ENCODE measurements around the gene SLC39A7.
A peak's percentile ranks its signal among the peaks of the same experiment; 100 is the strongest.

SLC39A7 gene

DNA sequence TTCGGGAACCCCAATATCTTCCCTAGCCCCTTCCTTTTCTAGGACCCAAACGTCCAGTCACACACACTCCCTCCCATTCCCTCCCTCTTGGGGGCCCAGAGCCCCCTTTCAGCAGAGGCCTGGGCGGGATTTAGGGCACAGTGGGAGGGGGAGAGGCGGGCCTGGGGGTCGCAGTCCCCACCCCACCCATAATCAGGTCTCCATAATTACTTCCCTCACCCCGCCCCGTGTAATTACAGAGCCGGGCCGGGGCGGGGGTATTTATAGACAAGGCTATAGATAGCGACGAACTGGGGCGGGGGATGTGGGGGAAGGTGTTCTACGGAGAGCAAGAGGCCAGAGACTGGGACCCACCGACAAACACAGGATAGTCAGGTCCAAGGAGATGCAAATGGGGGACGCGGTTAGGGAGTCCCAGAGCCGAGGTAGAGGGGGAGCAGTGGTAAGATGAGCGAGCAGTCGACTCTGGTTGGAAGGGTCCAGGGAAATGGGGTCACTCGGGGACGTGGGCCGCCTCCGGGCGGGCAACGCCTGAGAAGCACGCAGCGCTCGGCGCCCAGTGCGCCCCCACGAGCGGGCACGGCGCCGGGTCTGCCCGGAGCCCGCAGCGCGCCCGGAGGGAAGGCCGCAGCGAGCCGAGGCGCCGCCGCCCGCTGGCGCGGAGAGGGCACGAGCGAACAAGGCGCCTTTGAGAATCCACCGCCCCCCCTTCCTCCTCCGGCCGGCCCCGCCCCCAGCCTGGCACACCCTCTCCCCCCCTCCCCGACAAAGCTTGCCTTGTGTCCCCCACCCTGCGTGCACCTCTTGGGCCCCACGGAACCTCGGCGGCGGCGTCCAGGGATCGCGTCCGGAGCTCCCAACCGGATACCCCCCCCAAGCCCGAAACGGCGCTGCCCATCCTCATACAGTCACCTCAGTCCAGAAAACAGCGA is 7.7 kb upstream of the SLC39A7 start:
- Histone ChIP-seq H3K9me3 (ENCODE audit: control insufficient read depth in 2 of 2, low read length in 2 of 2) (no peaks in the 10 kb centered on the region), H3K27me3 (ENCODE audit: control insufficient read depth in 1 of 2, insufficient read depth in 2 of 2, low read length in 2 of 2) (peaks cover 18 to 21% of the 10 kb centered on the region in 2 donors), H3K9ac (ENCODE audit: low read length in 2 of 2) (peak overlapping the region; percentile 60 to 63), H3K4me3 (ENCODE audit: low read length in 2 of 2) (peak overlapping the region; percentile 67 to 72), H3K36me3 (ENCODE audit: control insufficient read depth in 2 of 2, insufficient read depth in 2 of 2, low read length in 2 of 2) (peaks cover 24 to 31% of the 10 kb centered on the region in 2 donors), H3K27ac (ENCODE audit: low read length) (peak overlapping the region; percentile 41), H3K4me1 (ENCODE audit: control insufficient read depth, insufficient read depth, low read length) (peaks cover 19% of the 10 kb centered on the region)

DNA sequence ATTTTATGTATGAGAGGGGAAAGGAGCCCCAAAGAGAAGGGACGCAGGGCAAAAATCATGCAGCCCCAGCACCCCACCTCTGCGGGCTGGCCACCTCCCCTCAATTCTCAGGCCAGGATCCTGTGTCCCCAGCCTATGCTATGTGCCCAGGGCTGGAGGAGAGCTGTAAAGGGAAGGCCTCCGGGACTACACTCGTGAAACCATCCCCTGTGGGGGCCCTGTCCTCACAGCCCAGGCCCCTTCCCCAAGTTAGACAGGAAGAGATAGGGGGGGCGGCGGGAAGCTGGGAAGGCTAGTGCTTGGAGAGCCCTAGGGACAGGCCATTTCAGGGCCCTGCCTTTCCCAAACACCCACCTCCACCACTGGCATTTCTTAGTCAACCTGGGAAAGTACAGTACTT is 7.0 kb upstream of the SLC39A7 start:
- Histone ChIP-seq H3K27ac (ENCODE audit: low read length) (peak overlapping the region; percentile 41), H3K4me1 (ENCODE audit: control insufficient read depth, insufficient read depth, low read length) (peaks cover 25% of the 10 kb centered on the region), H3K4me3 (ENCODE audit: low read length in 2 of 2) (peak overlapping the region; percentile 25 to 72), H3K9ac (ENCODE audit: low read length in 2 of 2) (peak overlapping the region in 1 of 2 donors; percentile 2), H3K36me3 (ENCODE audit: control insufficient read depth in 2 of 2, insufficient read depth in 2 of 2, low read length in 2 of 2) (peaks cover 24 to 31% of the 10 kb centered on the region in 2 donors), H3K9me3 (ENCODE audit: control insufficient read depth in 2 of 2, low read length in 2 of 2) (no peaks in the 10 kb centered on the region), H3K27me3 (ENCODE audit: control insufficient read depth in 1 of 2, insufficient read depth in 2 of 2, low read length in 2 of 2) (peaks cover 17 to 21% of the 10 kb centered on the region in 2 donors)

DNA sequence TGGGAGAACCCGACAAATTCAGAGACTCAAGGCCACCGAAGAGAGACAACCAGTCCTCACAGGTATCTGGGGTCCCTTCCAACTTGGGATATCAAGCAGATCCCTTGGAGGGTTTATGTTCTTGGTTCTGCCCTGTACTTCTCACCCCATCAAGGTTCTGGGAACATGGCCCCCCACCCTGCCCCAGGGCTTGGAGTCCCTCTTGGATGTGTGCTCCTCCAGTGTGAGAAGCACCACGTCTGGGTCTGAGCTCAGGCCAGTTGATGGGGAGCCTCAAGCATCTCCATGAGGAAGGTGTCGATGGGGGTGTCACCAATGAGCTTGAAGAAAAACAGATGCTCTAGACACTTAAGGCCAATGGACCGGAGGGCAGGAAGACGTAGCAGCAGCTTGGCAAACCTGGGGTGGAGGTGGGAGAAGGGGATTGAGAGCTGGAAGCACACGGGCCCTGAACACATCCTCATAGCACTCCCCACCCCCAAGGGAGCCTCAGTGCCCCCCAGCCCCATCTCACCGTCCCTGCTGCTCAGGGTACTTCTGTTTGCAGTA is 6.2 kb upstream of the SLC39A7 start:
- no peak overlapping the region for H3K9ac ChIP-seq (ENCODE audit: low read length in 2 of 2)
- H3K9me3 ChIP-seq (ENCODE audit: control insufficient read depth in 2 of 2, low read length in 2 of 2) = no peaks in the 10 kb centered on the region
- peaks cover 31% of the 10 kb centered on the region for H3K4me1 ChIP-seq (ENCODE audit: control insufficient read depth, insufficient read depth, low read length)
- peaks cover 14 to 21% of the 10 kb centered on the region in 2 donors for H3K27me3 ChIP-seq (ENCODE audit: control insufficient read depth in 1 of 2, insufficient read depth in 2 of 2, low read length in 2 of 2)
- no peak overlapping the region for H3K4me3 ChIP-seq (ENCODE audit: low read length in 2 of 2)
- peaks cover 24 to 31% of the 10 kb centered on the region in 2 donors for H3K36me3 ChIP-seq (ENCODE audit: control insufficient read depth in 2 of 2, insufficient read depth in 2 of 2, low read length in 2 of 2)
- peak overlapping the region; percentile 11 for H3K27ac ChIP-seq (ENCODE audit: low read length)

DNA sequence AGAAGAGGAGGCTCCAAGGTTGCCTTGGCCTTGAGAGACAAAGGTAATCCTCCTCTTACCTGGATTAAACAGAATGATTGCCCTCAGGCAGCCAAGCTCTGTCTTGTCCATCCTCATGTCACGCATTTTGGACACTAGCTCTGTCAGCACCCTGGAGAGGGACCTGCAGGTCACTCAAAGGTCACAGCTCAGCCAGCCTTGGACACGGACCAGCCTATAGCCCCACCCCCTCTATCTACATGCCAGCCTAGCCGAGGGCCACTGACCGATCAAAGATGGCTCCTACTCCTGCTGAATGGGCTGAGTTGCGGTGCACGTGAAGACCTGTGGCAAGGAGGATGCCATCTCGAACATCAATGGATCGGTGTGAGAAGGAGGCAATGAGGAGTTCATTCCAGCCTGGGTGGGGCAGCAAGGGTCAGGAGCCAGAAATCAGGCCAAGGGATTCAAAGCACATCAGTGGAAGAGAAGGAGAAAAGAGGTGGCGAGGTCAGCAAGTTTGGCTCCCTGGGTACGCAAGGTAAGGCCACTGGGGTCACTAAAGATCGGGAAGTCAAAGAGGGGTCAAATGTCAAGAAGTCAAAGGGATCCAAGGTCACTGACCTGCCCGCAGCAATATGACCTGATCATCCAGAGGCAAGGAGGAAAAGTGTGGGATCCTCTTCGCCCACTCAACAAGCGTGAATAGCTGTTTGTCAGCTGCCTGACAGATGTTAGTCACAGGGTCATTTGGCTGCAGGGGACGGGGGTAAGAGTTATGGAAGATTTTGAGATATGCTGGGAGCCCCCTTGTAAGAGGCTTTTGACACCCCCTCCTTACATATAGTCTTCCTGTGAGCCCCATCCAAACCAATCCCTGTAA is 5.1 kb upstream of the SLC39A7 start:
- H3K9ac ChIP-seq (ENCODE audit: low read length in 2 of 2) = no peak overlapping the region
- no peaks in the 10 kb centered on the region for H3K9me3 ChIP-seq (ENCODE audit: control insufficient read depth in 2 of 2, low read length in 2 of 2)
- no peak overlapping the region for H3K27ac ChIP-seq (ENCODE audit: low read length)
- peaks cover 24 to 31% of the 10 kb centered on the region in 2 donors for H3K36me3 ChIP-seq (ENCODE audit: control insufficient read depth in 2 of 2, insufficient read depth in 2 of 2, low read length in 2 of 2)
- H3K4me1 ChIP-seq (ENCODE audit: control insufficient read depth, insufficient read depth, low read length) = peaks cover 34% of the 10 kb centered on the region
- H3K4me3 ChIP-seq (ENCODE audit: low read length in 2 of 2) = no peak overlapping the region
- peaks cover 10 to 15% of the 10 kb centered on the region in 2 donors for H3K27me3 ChIP-seq (ENCODE audit: control insufficient read depth in 1 of 2, insufficient read depth in 2 of 2, low read length in 2 of 2)

DNA sequence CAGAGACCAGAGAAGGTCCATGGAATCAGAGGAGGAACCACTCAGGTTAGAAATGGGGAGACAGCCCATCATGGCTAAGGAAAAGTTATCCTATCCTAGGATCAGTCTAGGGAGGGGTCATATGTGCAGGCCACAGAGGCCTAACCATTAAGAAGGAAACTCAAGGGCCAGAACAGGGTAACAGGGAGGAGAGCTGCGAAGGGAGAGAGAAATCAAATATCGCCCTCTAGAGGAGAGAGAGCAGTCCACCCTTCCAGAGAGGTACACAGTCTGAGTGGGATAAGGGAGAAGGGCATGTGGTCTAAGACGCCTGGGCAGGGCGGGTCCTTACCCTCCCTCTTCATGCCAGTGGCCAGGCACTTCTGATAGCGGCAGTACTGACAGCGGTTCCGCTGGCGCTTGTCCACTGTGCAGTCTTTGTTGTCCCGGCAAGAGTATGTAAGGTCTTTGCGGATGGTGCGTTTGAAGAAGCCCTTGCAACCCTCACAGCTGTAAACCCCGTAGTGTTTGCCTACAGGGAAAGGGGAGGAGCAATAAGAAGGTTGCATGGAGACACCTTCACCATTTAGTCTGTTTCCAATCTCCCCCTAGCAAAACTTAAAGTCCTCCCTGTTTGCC is 3.1 kb upstream of the SLC39A7 start:
- Histone ChIP-seq H3K36me3 (ENCODE audit: control insufficient read depth in 2 of 2, insufficient read depth in 2 of 2, low read length in 2 of 2) (peaks cover 33 to 36% of the 10 kb centered on the region in 2 donors), H3K27ac (ENCODE audit: low read length) (no peak overlapping the region), H3K27me3 (ENCODE audit: control insufficient read depth in 1 of 2, insufficient read depth in 2 of 2, low read length in 2 of 2) (no peaks in the 10 kb centered on the region), H3K9ac (ENCODE audit: low read length in 2 of 2) (peak overlapping the region in 1 of 2 donors; percentile 47), H3K4me1 (ENCODE audit: control insufficient read depth, insufficient read depth, low read length) (peaks cover 48% of the 10 kb centered on the region), H3K4me3 (ENCODE audit: low read length in 2 of 2) (no peak overlapping the region), H3K9me3 (ENCODE audit: control insufficient read depth in 2 of 2, low read length in 2 of 2) (no peaks in the 10 kb centered on the region)

DNA sequence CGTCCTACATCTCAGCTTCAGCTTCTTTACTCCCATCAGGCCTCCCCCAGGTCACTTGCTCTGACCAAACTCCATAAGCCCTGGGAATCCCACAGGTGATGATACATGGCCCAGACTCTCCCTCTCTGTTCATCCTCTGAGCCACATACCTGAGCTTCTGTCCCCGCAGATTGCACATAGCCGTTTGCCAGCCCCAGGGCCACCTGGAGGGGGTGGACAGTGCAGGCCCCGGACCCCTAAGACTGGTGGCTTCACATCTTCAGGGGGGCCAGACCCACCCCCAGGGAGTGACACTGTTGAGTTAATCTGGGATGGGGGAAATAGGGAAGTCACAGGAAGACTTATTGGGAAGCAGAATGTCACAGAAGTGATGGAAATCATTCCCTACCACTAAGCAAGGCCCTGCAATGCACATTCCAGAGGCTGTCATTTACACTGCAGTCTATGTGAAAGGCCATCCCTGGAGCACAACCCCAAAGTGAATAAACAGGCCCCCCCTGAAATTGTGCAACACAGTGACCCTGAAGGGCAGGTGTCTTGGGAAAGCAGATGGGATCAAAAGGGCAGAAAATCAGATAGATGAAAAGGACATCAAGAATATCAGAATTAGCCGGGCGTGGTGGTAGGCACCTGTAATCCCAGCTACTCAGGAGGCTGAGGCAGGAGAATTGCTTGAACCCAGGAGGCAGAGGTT is 2.4 kb upstream of the SLC39A7 start:
- Histone ChIP-seq H3K4me1 (ENCODE audit: control insufficient read depth, insufficient read depth, low read length) (peaks cover 48% of the 10 kb centered on the region), H3K9ac (ENCODE audit: low read length in 2 of 2) (peak overlapping the region in 1 of 2 donors; percentile 29), H3K9me3 (ENCODE audit: control insufficient read depth in 2 of 2, low read length in 2 of 2) (no peaks in the 10 kb centered on the region), H3K27ac (ENCODE audit: low read length) (no peak overlapping the region), H3K36me3 (ENCODE audit: control insufficient read depth in 2 of 2, insufficient read depth in 2 of 2, low read length in 2 of 2) (peaks cover 40 to 44% of the 10 kb centered on the region in 2 donors), H3K27me3 (ENCODE audit: control insufficient read depth in 1 of 2, insufficient read depth in 2 of 2, low read length in 2 of 2) (no peaks in the 10 kb centered on the region), H3K4me3 (ENCODE audit: low read length in 2 of 2) (no peak overlapping the region)

DNA sequence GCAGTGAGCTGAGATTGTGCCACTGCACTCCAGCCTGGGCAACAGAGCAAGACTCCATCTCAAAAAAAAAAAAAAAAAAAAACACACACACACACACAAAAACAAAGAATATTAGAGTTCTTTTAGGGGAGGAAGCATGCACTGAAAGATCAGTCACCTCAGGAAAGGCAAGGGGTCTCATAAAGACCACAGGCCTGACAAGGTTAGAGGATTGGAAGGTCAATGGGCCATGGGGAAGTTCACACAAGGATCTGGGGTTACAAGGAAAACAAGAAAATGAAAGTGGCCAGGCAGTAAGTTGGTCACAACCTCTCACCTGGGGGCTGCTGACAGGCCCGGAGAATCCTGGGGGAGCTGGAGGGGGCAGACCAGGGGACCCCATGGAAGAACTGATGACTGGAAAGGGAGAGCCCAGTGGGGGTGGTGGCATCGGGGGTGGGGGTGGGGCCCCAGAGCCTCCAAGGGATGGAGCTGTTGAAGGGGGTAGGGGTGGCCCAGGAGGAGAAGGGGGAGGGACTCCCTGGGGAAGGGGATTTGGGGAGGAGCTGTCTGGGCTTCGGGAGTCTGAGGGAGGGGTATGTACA is 1.7 kb upstream of the SLC39A7 start:
- Histone ChIP-seq H3K4me1 (ENCODE audit: control insufficient read depth, insufficient read depth, low read length) (peaks cover 51% of the 10 kb centered on the region), H3K36me3 (ENCODE audit: control insufficient read depth in 2 of 2, insufficient read depth in 2 of 2, low read length in 2 of 2) (peaks cover 45 to 47% of the 10 kb centered on the region in 2 donors)

DNA sequence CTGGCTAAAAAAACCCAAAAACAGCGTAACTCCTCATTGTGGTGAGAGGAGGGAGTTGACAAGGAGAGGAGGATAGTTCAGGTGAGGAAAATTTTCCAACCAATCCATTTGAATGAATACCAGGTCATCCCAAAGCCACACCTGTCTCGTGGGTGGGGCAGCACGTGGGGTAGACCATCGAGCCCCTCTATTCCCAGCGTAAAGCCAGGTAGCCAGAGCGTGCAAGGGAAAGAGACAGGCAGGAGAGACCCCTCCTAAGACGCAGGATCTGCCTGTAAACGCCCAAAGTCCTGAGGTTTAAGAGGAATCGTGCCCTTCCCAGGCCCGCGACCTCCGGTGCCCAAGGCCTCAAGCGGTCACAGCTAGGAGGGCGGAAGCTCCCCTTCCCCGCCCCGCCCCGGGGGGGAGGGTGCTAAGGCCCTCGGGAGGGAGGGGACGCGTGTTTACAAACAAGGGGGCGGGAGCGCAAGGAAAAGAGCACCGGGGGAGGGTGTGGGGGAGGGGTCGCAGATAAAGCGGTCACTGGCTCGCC is 914 bp upstream of the SLC39A7 start:
- Histone ChIP-seq H3K9me3 (ENCODE audit: control insufficient read depth in 2 of 2, low read length in 2 of 2) (no peaks in the 10 kb centered on the region), H3K4me3 (ENCODE audit: low read length in 2 of 2) (peak overlapping the region; percentile 88 to 97), H3K27me3 (ENCODE audit: control insufficient read depth in 1 of 2, insufficient read depth in 2 of 2, low read length in 2 of 2) (no peaks in the 10 kb centered on the region), H3K9ac (ENCODE audit: low read length in 2 of 2) (peak overlapping the region; percentile 96 to 99), H3K4me1 (ENCODE audit: control insufficient read depth, insufficient read depth, low read length) (peaks cover 58% of the 10 kb centered on the region), H3K36me3 (ENCODE audit: control insufficient read depth in 2 of 2, insufficient read depth in 2 of 2, low read length in 2 of 2) (peaks cover 38 to 42% of the 10 kb centered on the region in 2 donors), H3K27ac (ENCODE audit: low read length) (peak overlapping the region; percentile 98)

More for the DNA sequence above, 1.7 kb upstream of the SLC39A7 start:
- no peak overlapping the region for H3K27ac ChIP-seq (ENCODE audit: low read length)
- H3K9ac ChIP-seq (ENCODE audit: low read length in 2 of 2) = peak overlapping the region in 1 of 2 donors; percentile 96
- H3K9me3 ChIP-seq (ENCODE audit: control insufficient read depth in 2 of 2, low read length in 2 of 2) = no peaks in the 10 kb centered on the region
- no peaks in the 10 kb centered on the region for H3K27me3 ChIP-seq (ENCODE audit: control insufficient read depth in 1 of 2, insufficient read depth in 2 of 2, low read length in 2 of 2)
- H3K4me3 ChIP-seq (ENCODE audit: low read length in 2 of 2) = peak overlapping the region; percentile 88 to 97

DNA sequence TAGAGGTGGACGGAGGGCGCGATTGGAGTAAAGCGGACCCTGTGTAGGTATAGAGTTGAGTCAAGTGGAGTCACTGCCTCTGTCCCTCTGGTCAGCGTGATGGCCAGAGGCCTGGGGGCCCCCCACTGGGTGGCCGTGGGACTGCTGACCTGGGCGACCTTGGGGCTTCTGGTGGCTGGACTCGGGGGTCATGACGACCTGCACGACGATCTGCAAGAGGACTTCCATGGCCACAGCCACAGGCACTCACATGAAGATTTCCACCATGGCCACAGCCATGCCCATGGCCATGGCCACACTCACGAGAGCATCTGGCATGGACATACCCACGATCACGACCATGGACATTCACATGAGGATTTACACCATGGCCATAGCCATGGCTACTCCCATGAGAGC is 479 bp downstream of the SLC39A7 start:
- H3K4me1 ChIP-seq (ENCODE audit: control insufficient read depth, insufficient read depth, low read length) = peaks cover 61% of the 10 kb centered on the region

More for the DNA sequence above, 479 bp downstream of the SLC39A7 start:
- peak overlapping the region; percentile 96 to 99 for H3K9ac ChIP-seq (ENCODE audit: low read length in 2 of 2)
- H3K27ac ChIP-seq (ENCODE audit: low read length) = peak overlapping the region; percentile 98
- H3K4me3 ChIP-seq (ENCODE audit: low read length in 2 of 2) = peak overlapping the region; percentile 88 to 97
- peaks cover 26 to 28% of the 10 kb centered on the region in 2 donors for H3K36me3 ChIP-seq (ENCODE audit: control insufficient read depth in 2 of 2, insufficient read depth in 2 of 2, low read length in 2 of 2)
- no peaks in the 10 kb centered on the region for H3K9me3 ChIP-seq (ENCODE audit: control insufficient read depth in 2 of 2, low read length in 2 of 2)
- H3K27me3 ChIP-seq (ENCODE audit: control insufficient read depth in 1 of 2, insufficient read depth in 2 of 2, low read length in 2 of 2) = no peaks in the 10 kb centered on the region

Measured in stomach smooth muscle (tissue), 2 donors.